Fibroblast of villous mesenchyme (primary cell): Measurements from ENCODE around the gene KRT25. TPM values are rescaled to one million over a fixed set of nuclear protein-coding genes. Genes with fewer than 3 reads are reported as not detected.

ENCODE experiments used
- DNase-seq: peaks from one replicate; pipeline ENCODE4 v3.0.0-alpha.2; 2010; ENCODE audit warnings: low read depth
- H3K4me3 ChIP-seq: 2 replicates; pipeline ENCODE4 v1.5.1; 2011; ENCODE audit warnings: low read depth, mild to moderate bottlenecking, low read length
- total RNA-seq: library from RNA; depleted of rRNA; stranded (reverse); fragments of >200 nt; gene quantifications from 2 replicates; pipeline ENCODE4 v1.2.3, GENCODE V29; 2012
- TF ChIP-seq, protein P1 (sequence below): IDR thresholded peaks from 2 replicates; pipeline ENCODE4 v1.5.1; 2012; ENCODE audit warnings: low read depth, mild to moderate bottlenecking, low read length; ENCODE audit not compliant: insufficient read depth

Gene KRT25
- total RNA-seq, 1 donor = not detected

DNA sequence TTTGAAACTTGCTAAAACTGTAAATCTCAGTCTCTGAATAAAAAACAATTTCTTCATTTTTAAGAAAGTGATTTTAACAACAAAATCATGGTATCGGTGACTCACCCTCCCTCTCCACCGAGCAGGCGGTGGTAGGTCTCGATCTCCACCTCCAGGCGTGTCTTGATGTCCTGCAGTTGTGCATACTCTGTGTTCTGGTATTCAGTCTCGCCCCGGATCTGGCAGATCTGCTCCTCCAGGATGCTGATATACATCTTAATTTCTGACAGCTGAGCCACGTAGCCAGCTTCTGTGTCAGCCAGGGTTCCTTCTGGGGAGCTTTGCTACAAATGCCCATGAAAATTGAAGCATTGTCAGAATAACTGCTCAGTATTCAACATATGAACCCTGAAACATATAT lies 36.2 kb downstream of the KRT25 start:
- DNase-seq = no peak
- TF ChIP-seq, protein P1, sequence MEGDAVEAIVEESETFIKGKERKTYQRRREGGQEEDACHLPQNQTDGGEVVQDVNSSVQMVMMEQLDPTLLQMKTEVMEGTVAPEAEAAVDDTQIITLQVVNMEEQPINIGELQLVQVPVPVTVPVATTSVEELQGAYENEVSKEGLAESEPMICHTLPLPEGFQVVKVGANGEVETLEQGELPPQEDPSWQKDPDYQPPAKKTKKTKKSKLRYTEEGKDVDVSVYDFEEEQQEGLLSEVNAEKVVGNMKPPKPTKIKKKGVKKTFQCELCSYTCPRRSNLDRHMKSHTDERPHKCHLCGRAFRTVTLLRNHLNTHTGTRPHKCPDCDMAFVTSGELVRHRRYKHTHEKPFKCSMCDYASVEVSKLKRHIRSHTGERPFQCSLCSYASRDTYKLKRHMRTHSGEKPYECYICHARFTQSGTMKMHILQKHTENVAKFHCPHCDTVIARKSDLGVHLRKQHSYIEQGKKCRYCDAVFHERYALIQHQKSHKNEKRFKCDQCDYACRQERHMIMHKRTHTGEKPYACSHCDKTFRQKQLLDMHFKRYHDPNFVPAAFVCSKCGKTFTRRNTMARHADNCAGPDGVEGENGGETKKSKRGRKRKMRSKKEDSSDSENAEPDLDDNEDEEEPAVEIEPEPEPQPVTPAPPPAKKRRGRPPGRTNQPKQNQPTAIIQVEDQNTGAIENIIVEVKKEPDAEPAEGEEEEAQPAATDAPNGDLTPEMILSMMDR = no peak
- no peak overlapping the region for H3K4me3 ChIP-seq

DNA sequence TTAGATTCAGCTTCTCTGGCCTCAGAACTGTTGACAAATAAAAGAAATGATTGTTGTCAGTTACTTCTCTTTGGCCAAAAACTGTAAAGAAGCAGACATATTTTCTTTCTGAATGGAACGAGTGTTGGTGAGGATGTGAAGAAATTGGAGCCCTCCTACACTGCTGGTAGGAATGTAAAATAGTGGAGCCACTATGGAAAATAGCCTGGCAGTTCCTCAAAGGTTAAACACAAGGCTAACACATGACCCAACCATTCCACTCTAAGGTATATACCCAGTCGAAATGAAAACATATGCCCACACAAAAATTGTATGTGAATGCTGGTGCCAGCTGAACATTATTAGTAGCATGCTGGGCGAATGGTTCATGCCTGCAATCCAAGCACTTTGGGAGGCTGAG lies 37.4 kb downstream of the KRT25 start:
- no peak overlapping the region for H3K4me3 ChIP-seq
- TF ChIP-seq, protein P1 = no peak
- no peak for DNase-seq

DNA sequence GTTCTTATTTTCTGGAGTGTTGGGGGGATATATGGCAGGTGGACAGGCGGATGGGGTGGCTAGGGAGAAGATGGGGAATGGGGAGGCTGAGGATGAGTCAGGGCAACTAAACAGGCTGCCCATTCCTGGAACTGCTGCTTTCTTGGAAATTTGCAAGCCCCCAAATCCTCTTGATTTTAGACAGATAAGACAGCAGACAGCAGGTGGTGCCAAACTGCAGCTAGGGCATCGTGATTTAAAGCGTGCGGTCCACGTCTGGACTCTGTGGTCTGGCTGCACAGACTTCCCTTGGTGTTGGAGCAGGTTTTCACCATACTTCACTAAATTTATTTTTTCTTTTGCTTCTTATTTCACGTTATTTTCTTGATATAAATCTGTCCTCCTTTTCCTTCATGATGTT lies 40.7 kb downstream of the KRT25 start:
- H3K4me3 ChIP-seq = no peak overlapping the region
- no peak for DNase-seq
- TF ChIP-seq, protein P1 = no peak

- DNase-seq = no peak
- no peak overlapping the region for H3K4me3 ChIP-seq
- TF ChIP-seq, protein P1 = no peak
Measured at GRCh38 chr17:40707745-40708144, 47.4 kb downstream of the KRT25 start.

- no peak overlapping the region for H3K4me3 ChIP-seq
- TF ChIP-seq, protein P1 = no peak
- no peak for DNase-seq
Measured at GRCh38 chr17:40705584-40705983, 49.5 kb downstream of the KRT25 start.

- TF ChIP-seq, protein P1 = no peak
Measured at GRCh38 chr17:40703652-40704051, 51.5 kb downstream of the KRT25 start, which contains the start of gene KRT24. TSS of gene KRT24 (minus strand) at chr17:40703752. CDS start at chr17:40703693, 59 bp downstream.

DNA sequence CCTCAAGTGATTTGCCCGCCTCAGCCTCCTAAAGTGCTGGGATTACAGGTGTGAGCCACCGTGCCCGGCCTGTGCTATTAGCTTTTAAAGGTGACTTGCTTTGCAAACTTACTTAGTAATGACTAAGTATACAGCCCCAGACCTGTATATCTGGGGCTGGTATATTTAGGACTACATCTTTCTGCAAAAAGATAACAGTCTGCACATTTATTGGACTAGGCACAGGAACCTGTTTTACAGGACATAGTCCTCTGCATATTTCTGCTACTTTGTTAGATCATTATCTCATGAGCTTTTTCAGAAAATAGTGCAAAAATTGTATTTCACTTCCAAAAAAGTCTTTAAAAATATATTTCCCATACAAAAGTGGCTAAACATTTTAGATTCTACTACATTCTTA lies 52.9 kb downstream of the KRT25 start:
- no peak overlapping the region for H3K4me3 ChIP-seq
- TF ChIP-seq, protein P1 = no peak
- no peak for DNase-seq

More at GRCh38 chr17:40703652-40704051, 51.5 kb downstream of the KRT25 start, which contains the start of gene KRT24:
- DNase-seq = no peak
- no peak within 1 kb of the TSS for H3K4me3 ChIP-seq
